GM19468 (cell line): ENCODE data around the gene PTGES.

Source experiments
- ATAC-seq: cut with Tn5 transposase; IDR thresholded peaks from one replicate; pipeline ENCODE4 v1.9.1; 2021; ENCODE audit warnings: mild to moderate bottlenecking, moderate library complexity, moderate number of reproducible peaks; ENCODE audit not compliant: unreplicated experiment; ENCODE audit errors: extremely low read depth

PTGES gene

GRCh38 chr9:129696944-129697655 lies 55.7 kb downstream of the PTGES start:
- no peak for ATAC-seq

GRCh38 chr9:129695870-129696269 lies 57.0 kb downstream of the PTGES start:
- no peak for ATAC-seq

GRCh38 chr9:129694243-129694646 lies 58.6 kb downstream of the PTGES start:
- ATAC-seq, result no peak

GRCh38 chr9:129693741-129694140 lies 59.1 kb downstream of the PTGES start:
- no peak for ATAC-seq

- no peak for ATAC-seq
These were observed 60.3 kb downstream of the PTGES start for GRCh38 chr9:129692534-129692933.
